Diencephalon (tissue), 1 donor: ENCODE measurements around the gene ASB12. TPM values are rescaled to one million over a fixed set of nuclear protein-coding genes. Genes with fewer than 3 reads are reported as not detected.

ENCODE experiments used
- small RNA-seq: library from RNA; depleted of rRNA; stranded (forward); fragments of <200 nt; gene quantifications from one replicate; pipeline ENCODE3, GENCODE V24; 2014
- total RNA-seq: library from RNA; depleted of rRNA; stranded (reverse); fragments of >200 nt; gene quantifications from one replicate; pipeline ENCODE4 v1.2.3, GENCODE V29; 2014

ASB12 gene, protein sequence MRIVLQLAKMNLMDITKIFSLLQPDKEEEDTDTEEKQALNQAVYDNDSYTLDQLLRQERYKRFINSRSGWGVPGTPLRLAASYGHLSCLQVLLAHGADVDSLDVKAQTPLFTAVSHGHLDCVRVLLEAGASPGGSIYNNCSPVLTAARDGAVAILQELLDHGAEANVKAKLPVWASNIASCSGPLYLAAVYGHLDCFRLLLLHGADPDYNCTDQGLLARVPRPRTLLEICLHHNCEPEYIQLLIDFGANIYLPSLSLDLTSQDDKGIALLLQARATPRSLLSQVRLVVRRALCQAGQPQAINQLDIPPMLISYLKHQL
- total RNA-seq, result 0.46 TPM

DNA sequence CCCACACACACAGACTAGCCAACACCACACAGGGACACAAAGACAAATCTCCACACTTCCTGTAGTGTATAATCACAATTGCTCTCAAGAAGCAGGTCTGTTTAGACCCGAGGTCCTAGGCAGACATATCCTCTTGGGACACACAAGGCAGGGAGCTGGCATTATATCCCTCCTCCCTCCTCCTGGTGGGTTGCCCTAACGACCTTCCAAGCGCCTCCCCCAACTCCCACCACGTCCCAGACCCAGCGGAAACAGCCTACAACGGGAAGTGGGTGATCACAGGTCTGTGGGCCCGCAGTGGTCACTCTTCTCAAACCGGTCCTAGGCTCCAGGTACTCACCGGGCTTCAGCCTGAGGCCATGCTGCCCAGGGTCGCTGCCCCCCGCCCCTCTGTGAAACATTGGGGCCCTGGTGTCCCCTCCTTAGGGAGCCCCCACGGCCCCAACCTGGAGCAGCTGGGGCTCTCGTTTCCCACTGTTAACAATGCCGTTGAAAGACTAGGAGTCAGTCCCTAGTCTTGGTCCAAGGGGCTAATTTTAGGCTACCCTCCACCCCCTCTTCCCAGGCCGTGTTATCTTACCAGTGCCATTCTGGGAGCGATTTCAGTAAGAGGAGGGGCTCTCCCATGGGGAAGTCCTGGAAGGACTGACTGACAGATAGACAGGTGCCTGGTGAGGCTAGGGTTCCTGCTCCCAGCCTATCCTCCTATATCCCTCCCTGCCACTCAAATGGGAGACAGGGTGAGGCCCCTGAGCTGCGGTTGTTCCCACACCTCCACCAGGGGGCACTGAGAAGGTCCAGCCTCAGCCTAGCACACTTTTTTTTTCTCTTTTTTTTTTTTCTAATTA is at the start of gene ASB12:
TSS of gene ASB12 (minus strand) at position 485 of the 848 bp plus-strand sequence. CDS start 4,957 bp downstream, outside the sequence.

DNA sequence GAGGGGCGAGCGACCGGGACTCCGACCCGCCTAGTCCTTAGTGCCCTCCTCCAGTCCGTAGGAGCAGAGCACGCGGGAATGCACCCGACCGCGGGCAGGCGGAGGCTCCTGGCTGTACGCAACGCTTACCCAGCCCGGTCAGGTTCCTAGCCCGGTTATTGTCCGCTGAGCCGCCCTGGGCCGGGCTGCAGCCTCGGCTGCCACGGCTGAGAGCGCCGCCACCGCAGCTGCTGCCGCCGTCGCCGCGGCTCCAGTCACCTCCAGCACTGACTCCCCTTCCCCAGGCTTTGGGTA is 25.0 kb downstream of the ASB12 start, which contains the start of gene AMER1:
TSS of gene AMER1 (minus strand) at position 268 of the 294 bp plus-strand sequence. CDS start 12,422 bp downstream, outside the sequence.

Small RNA genes lying within 50 kb of the gene (small RNA-seq; reads per million reads assigned to genes)
- not detected for gene RN7SL799P

Other genes with a start within 250 kb of the ASB12 start
- gene AMER1, start 24.9 kb downstream of the ASB12 start, total RNA-seq, result 11.3 TPM
- 7.2 TPM for gene MTMR8, start 164.8 kb upstream of the ASB12 start, total RNA-seq